ENCODE data around the gene LAPTM5.
"Not testable (repeated sequence)": the region's sequence is repeated elsewhere in the genome, so short reads cannot be mapped to it uniquely, and the experiment has no call there.

LAPTM5 gene, protein sequence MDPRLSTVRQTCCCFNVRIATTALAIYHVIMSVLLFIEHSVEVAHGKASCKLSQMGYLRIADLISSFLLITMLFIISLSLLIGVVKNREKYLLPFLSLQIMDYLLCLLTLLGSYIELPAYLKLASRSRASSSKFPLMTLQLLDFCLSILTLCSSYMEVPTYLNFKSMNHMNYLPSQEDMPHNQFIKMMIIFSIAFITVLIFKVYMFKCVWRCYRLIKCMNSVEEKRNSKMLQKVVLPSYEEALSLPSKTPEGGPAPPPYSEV

DNA sequence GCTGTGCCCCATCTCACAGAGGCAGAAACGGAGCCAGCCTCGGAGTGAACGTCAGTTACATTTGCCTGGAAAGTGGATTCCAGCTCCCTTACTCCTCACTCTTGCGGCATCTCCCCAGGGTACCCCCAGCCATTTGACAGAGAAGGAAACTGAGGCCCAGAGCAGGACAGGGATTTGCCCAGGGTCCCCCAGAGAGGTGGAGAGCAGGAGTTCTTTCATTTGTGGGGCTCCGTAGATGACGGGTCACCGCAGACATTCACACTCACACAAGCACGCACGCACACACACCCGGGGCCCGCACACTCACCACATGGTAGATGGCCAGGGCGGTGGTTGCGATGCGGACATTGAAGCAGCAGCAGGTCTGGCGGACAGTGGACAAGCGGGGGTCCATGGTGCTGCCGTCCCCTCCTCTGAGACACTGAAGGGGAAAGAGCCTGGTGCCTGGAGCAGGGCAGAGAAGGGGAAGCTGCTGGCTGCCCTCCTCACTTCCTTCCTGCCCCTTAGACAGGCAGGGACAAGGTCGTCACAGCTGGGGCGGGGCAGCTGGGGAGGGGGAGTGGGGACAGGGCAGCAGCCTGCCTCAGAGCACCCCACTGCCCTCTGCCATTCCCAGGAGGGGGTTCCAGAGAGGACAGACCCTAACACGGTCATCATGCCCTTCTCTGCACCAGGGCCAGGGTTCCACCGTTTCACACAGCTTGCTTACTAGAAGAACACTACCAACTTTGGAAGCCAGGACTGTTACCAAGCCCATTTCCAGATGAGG is at the start of gene LAPTM5:
LAPTM5 (minus strand) TSS at position 423 of the 769 bp plus-strand sequence; CDS start at position 394, 29 bp downstream.
- peak; percentile 77 for DNase-seq

DNA sequence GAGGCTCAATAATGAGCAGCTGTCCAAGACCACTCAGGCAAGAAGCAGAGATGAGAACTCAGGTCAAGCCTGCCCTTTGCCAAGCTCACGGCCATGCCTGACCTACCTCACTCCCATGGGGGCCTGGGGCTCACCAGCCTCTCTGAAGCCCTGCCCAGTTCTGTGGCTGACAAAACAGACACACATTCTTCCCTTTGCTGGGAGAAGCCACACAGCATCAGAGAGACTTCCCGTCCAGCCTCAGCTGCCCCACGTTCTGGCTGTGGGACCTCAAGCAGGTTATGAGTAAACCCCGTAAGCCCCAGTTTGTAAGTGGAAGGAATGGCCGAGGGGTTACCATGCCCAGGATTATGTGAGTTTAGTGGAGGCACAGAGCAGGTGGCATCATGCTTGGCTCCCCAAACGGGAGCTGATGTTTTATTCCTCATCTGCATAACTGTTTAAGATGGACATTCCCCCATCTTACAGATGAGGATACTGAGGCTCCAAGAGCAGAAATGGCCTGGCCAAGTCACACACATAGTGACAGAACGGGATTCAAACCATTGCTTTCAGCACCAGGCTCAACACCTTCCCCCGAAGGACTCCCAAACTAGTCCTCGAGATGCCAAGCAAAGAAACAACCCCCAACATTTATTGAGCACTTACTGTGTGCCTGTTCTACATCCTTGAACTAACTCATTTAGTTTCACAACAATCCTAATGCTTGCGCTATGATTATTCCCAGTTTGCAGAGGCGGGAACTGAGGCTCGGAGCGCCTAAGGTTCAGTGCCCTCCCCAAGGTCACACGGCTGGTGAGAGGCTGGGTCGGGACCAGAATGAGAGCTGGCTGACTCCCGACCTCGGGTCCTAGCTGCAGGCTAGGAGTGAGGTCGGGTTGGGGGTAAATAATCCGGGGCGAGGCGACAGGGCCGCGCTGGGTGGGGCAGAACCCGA is 49.1 kb upstream of the LAPTM5 start:
- DNase-seq = no peak

DNA sequence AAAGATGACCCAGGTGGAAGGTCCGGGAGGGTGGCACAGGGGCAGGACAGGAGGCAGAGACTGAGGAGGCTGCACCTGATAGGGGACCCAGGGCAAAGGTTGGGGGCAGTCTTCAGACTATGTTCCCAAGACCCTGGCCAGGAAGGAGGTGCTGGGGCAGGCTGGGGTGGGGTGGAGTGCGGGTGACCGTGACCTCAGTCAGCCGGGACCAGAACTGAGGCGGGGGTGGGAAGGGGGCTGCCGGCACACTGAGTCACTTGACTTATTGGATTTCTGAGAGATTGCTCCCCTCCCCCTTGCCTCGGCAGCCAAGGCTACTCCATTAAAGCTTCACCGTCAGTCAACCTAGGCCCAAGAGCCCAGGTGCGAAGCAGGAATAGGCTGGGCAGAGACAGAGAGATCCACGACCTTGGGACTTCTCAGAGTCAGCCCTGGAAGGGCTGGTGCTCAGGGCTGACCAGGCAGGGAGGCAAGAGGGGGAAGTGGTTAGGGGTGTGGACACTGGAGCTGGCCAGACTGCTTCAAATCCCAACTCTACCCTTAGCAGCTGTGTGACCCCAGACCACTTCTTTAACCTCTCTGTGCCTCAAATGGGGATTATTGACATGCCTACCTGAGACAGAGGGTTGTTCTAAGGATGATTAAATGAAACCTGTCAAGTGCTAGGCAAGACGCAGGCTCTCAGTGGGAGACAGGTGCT is 47.9 kb upstream of the LAPTM5 start:
- no peak for DNase-seq

DNA sequence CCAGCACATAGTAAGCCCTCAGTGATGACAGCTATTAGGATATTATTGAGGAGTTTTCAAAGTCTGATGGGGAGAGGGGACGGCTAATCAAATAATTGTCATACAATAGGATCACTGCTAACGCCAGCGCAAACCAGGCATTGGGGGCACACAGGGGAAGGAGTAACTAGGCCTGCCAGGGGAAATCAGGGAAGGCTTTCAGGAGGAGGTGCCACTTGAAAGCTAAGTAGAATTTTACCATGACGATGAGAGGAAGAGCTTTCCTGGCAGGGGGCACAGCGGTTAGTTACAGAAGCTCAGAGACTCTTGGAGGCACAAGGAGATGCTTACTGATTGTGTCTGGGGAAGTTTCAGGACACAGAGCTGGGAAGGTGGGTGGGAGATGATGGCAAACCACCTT is 47.2 kb upstream of the LAPTM5 start:
- DNase-seq = no peak

DNA sequence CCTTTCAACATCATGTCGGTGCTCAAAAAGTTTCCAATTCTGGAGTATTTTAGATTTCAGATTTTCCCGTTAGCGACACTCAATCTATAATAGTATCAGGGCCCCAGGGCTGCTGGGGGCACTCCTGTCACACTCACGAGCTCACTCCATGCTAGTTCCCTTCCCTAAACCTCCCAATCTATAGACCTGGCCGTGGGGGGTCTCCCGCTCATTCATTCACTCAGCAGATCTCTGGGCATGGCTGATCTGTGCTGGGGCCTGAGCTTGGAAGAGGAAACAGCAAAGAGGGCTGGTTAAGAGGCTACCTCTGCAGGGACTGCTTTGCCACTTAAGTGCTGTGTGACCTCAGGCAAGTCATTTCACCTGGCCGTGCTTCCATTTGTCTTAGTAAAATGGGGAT is 46.8 kb upstream of the LAPTM5 start:
- no peak for DNase-seq

DNA sequence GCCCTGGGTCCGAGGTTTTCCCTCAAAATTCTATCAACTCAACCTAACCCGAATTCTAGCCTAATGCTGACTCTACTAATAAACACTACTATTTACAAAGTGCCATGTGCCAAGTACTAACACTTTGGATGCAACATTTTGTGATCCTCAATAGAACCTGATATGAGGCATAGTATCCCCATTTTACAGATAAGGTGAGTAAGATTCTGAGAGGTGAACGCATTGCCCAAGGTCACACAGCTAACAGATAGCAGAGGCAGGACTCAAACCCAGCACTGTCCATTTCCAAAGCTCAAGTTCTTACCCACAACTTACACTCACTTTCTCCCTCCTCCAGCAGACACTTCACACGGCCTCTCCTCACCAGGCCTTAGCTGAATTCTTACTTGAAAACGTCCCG is 46.0 kb upstream of the LAPTM5 start:
- DNase-seq = no peak

DNA sequence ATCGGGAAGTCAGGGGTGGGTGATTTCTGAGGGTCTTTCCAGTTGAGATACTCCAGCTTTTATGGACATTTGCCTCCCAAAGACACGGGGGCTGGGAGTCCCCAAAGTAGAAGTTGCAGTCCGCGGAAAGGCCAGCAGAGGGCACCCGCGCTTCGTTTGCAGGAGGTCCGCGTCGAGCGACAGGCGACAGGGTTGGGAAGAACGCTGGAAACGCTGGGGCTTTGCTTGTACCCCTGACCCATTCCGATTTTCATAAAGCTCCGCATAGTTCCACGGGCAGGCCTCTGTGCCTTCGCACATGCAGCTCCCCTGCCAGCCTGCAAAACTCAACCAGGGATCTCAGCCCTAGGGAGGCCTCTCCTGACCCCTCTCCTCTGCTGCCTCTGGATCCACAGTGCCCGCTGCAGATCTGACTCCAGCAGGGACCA is 44.2 kb upstream of the LAPTM5 start:
- DNase-seq = no peak

DNA sequence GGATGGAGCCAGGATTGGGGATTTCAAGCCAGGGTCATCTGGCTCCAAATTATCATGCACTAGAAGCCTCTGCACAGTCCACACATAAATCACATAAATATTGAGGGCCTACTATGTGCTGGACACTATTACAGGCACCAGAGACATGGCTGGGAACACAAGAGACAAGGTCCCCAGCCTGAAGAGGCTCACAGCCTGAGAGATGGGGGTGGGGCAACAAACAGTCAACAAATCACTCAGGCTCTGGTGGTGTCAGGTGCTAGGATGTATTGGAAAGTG is 41.6 kb upstream of the LAPTM5 start:
- DNase-seq = no peak

DNA sequence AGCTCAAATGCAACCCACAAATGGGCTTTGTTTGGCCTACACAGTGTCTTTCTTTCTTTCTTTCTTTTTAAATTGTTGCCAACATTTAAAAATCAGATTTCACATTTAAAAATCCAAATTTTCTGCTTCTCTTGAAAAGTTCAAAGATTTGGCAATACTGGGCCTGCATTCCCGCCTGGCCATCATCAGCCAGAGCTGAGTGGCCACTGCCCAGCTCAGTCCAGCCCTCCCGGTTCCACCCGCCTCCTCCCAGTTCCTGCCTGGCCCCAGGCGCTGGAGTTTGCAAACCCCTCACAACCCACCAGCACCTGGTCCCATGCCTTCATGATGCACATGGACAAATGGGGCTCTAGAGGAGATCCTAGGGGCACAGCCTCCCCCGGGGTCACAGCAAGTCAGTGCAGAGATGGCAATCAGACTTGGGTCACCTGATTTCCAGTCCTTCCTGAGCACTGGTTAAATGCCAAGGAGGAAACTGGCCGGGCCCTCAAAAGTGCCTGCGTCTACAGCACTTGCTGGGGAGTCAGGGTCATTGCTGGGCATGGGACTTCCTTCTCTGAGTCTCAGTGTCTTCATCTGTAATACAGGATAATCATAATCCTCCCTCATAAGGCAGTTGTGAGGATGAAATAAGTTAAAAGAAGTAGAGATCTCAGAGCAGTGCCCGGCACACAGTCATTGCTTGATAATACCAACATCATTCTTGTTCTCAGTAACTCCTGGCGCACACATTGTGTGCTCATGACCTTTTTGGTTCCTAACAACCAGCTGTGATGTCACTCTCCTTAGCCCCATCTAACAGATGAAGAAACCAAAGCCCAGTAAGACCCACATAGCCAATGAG is 41.0 kb upstream of the LAPTM5 start:
- no peak for DNase-seq

DNA sequence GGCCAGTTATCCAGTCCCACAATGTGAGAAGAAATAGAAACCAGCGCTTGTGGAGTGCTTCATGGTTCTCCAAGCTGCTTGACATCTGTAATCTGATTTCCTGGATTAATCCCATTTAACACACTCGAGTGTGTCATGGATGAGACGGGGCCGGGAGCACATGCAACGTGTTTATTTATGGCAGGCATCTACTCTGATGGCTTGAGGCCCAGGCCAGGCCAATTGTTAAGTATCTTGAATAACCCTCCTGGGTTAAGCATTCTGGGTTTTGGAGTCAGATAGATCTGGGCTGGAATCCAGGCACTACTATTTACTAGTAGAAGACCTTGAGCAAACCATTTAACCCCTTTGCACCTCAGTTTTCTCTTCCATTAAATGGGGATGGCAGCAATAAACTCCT is 37.5 kb upstream of the LAPTM5 start:
- DNase-seq = no peak

DNA sequence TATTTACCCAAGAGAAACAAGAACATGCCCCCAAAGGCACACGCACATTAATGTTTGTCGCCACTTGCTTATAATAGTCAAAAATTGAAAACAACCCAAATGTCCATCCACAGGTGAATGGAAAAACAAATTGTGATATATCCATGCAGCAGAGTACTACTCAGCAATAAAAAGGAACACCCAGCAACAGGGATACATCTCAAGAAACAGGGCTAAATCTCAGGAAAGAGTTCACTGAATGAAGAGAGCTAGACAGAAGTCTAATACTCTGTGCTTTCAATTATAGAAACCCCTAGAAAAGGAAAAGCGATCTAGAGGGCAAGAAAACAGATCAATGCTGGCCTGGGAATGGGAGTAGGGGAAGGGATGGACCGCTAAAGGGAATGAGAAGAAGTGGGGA is 36.7 kb upstream of the LAPTM5 start:
- no peak for DNase-seq

DNA sequence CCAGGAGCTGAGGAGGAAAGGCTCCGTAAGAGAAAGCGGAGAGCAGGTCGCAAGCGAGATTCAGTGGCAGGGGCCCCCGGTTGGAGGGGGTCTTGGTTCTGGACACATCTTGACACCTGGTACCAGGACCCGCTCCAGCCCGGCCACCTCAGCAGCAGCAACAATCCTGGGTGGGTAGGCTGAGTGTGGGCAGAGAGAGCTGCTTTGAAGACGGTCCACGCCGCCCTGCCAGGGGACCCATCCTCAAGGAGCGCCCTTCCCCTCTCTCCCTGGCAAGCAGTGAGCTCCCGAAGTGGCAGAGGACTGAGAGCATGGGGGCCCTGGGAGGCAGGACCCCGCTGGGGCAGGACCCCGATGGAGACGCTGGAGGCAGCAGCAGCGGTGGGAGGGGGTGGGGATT is 35.6 kb upstream of the LAPTM5 start:
- DNase-seq = no peak

DNA sequence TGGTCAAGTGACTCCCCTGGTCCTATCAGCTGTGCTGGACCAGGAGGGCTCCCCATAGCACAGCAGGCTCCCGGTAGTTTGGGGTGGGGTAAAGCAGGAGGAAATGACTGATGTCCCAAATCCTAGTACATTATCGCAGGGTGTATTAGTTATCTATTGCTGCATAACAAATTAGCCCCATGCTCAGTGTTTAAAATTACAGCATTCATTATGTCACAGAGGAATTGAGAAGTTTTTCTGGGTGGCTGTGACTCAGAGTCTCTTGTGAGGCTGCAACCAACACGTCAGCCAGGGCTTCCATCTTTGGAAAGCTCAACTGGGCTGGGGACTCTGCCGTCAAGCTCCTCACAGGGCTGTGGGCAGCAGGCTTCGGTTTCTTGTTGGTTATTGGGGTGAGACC is 34.3 kb upstream of the LAPTM5 start:
- no peak for DNase-seq

DNA sequence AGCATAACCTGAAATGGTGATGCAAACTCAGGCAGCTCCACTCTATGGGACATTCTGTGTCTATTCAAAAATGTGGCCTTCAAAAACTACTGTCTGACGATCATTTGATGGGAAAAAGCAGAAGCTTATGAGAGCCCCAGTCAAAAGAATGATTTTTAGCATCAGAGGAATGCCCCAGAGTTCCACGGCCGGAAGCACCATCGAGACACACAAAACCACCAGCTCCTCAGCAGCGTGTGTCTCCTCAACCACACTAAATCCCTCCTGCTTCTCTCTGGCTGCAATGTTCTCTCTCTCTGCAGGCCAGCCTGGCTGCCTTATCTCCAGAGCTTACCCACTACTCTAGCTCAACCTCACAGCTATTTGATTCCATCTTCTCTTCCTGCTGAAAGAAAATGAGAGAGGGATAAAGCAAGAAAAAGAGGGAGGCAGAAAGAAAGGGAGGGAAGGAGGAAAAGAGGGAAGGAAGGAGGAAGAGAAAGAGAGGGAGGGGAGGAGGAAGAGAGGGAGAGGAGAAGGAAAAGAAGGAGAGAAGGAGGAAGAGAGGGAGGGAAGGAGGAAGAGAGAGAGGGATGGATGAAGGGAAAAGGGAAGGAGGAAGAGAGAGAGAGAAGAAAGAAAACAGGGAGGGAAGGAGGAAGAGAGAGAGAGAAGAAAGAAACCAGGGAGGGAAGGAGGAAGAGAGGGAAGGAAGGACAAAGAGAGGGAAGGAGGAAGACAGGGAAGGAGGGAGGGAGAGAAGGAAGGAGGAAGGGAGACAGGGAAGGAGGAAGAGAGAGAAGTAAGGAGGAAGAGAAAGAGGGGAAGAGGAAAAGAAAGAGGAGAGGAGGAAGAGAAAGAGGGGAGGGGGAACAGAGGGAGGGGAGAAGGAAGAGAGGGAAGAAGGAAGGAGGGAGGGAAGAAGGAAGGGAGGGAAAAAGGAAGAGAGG is 33.5 kb upstream of the LAPTM5 start:
- no peak for DNase-seq

DNA sequence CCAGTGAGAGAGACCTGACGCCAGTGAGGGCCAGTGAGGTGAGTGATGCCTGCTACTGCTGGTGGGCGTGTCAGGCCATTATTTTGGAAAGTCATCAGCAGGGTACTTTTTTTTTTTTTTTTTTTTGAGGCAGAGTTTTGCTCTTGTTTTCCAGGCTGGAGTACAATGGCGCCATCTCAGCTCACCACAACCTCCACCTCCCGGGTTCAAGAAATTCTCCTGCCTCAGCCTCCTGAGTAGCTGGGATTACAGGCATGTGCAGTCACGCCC is 32.6 kb upstream of the LAPTM5 start:
- DNase-seq = not testable (repeated sequence)

DNA sequence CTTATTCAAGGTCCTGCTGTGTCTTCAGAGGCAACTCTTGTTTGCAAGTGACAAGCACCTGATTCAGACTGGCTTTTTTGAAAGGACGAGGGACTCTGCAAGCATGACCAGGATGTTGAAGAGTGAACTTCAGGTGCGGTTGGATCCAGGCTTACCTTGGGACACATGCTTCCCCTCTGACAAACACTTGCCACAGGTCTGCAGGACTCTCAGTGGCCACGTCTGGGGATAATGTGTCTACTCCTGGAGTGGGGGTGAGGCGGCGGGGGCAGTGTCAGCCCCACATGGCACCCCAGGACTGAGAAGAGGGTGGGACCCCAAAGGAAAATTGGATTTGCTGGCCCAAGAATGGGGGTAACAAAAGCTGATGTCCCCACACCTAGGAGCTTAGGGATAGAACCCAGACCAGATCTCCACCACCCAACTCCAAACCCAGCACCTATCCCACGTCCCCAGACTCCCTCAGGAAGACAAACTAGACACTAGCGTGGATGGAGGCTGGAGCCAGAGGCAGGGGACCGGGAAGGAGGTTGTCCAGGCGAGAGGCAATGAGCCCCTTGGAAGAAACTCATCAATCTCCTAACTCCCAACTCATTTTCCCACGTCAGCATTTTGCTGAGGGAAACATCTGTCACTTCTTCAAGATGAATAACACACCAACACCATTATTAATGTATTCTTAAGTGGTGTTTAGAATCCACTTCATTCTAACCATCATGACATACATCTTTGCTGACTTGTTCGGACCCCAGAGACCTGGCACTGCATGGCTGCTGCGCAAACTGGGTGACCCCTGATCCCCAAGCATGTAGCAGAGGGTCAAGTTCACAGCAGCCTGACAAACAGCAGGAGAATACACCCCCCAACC is 32.0 kb upstream of the LAPTM5 start:
- no peak for DNase-seq

DNA sequence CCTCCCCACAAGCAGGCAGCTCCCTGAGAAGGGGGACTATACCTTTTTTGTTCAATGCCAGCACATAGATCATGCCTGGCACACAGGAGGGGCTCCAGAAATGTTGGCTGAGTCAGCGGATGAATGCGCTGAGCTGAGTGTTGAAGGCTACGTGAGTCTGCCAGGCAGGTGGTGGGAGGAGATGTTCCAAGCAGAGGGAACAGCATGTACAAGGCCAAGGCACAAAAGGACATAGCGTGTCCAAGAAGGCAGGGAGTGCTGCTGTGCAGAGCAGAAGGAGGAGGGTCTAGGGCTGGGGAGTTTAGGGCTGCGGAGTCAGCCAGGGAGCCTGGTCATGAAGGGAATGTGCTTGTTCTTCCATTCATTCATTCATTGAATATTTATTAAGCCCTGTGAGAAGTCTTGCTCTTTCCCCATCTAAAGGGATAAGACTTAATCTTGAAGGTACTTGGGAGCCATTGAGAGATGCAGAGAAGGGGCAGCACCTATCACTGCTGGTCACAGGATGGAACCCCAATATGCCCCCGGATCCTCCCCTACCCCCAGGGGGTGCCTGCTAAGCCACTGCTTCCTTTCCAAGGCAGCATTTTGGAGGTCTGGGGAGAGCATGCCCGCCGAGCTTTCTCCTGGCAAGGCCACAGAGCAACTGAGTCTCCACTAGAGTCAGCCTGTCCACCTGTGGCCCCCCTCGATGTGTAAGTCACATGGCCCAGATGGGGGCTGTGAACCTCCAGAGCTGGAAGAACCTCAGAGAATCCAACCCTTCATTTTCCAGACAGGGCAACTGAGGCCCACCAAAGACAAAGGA is 31.2 kb upstream of the LAPTM5 start:
- DNase-seq = no peak

DNA sequence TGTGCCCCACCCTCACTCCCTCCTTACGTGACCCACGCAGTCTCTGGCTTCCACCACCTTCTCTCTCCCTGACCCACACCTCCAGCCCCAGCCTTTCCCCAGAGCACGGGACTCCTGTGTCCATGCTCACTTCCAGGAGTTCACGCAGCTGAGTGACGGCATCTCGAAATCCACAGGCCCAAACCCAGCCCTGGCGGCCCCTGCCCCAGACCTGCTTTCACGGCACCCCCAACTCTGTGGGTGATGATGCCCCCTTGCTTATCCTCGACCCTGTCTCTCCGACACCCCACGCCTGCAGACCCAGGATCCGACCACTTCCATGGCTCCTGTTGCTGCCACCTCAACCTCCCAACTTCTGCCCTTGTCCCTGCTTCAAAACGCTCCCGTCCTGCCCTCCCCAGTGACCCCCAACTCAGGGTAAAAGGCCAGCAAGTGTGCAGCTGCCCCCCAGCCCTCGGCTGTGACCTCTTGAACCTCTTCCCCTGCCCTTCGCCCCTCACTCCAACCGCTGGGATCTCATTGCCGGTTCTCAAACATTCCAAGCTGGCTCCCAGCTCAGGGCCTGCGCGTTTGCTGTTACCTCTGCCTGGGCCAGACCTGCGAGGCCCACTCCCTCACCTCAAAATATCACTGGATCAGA is 30.4 kb upstream of the LAPTM5 start:
- DNase-seq = no peak

DNA sequence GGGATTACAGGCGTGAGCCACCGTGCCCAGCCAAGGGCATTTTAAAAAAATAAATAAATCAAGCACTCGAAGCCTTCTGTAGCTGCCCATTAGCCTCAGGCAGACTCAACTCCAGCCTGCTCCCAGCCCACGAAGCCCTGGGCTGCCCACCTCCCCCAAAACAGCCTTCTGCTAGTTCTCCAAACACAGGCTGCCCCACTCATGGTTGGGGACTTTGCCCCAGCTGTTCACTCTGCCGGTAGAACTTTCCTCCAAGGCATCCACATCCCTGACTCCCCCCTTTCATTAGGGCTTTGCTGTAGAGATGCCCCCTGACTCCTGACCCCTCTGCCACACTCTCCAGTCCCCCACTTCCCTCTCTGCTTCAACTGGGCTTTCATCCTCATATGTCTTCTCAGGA is 29.7 kb upstream of the LAPTM5 start:
- no peak for DNase-seq

Measured in GF-D8 (cell line).